RWPE2 (cell line): ENCODE data around the gene DLG5.

ENCODE experiments used
- ATAC-seq: fragments of 200-7000 bp; cut with Tn5 transposase; 3 replicates; pipeline ENCODE4 v1.9.1; 2021; ENCODE audit warnings: low read depth
- DNase-seq: peaks from one replicate; pipeline ENCODE4 v3.0.0-alpha.2; 2020; ENCODE audit warnings: low spot score
- H3K27ac ChIP-seq: fragments of 450-650 bp; 2 replicates; pipeline ENCODE4 v1.5.1; 2017; ENCODE audit warnings: mild to moderate bottlenecking; ENCODE audit not compliant: poor library complexity, severe bottlenecking
- H3K27me3 ChIP-seq: fragments of 250-450 bp; sonication (Bioruptor Pico); 2 replicates; pipeline ENCODE4 v1.5.1; 2021; ENCODE audit warnings: mild to moderate bottlenecking, moderate library complexity; ENCODE audit not compliant: insufficient read depth, poor library complexity, severe bottlenecking
- H3K36me3 ChIP-seq: fragments of 250-450 bp; sonication (Bioruptor Pico); 2 replicates; pipeline ENCODE4 v1.5.1; 2020; ENCODE audit warnings: low read depth, mild to moderate bottlenecking, moderate library complexity
- H3K4me1 ChIP-seq: fragments of 250-450 bp; sonication (Bioruptor Pico); 2 replicates; pipeline ENCODE4 v1.5.1; 2021; ENCODE audit warnings: mild to moderate bottlenecking, moderate library complexity; ENCODE audit not compliant: insufficient read depth, poor library complexity, severe bottlenecking
- H3K4me3 ChIP-seq: fragments of 250-450 bp; sonication (Bioruptor Pico); 2 replicates; pipeline ENCODE4 v1.5.1; 2021; ENCODE audit warnings: mild to moderate bottlenecking, moderate library complexity; ENCODE audit not compliant: severe bottlenecking
- H3K9me3 ChIP-seq: fragments of 250-450 bp; sonication (Bioruptor Pico); 2 replicates; pipeline ENCODE4 v1.5.1; 2021; ENCODE audit warnings: mild to moderate bottlenecking, moderate library complexity; ENCODE audit not compliant: severe bottlenecking
- TF ChIP-seq, protein P1 (sequence below): fragments of 450-650 bp; IDR thresholded peaks from one replicate; pipeline ENCODE4 v1.5.1; 2017; ENCODE audit warnings: mild to moderate bottlenecking, moderate library complexity; ENCODE audit not compliant: poor library complexity, severe bottlenecking

DLG5 gene

GRCh38 chr10:77862595-77862994 is 64.0 kb downstream of the DLG5 start:
- H3K4me1 ChIP-seq, result peaks cover 38% of the 10 kb centered on the region
- H3K4me3 ChIP-seq, result no peak overlapping the region
- no peak overlapping the region for H3K27ac ChIP-seq
- ATAC-seq (no peak), DNase-seq (no peak)
- peaks cover 52% of the 10 kb centered on the region for H3K36me3 ChIP-seq
- TF ChIP-seq, protein P1, sequence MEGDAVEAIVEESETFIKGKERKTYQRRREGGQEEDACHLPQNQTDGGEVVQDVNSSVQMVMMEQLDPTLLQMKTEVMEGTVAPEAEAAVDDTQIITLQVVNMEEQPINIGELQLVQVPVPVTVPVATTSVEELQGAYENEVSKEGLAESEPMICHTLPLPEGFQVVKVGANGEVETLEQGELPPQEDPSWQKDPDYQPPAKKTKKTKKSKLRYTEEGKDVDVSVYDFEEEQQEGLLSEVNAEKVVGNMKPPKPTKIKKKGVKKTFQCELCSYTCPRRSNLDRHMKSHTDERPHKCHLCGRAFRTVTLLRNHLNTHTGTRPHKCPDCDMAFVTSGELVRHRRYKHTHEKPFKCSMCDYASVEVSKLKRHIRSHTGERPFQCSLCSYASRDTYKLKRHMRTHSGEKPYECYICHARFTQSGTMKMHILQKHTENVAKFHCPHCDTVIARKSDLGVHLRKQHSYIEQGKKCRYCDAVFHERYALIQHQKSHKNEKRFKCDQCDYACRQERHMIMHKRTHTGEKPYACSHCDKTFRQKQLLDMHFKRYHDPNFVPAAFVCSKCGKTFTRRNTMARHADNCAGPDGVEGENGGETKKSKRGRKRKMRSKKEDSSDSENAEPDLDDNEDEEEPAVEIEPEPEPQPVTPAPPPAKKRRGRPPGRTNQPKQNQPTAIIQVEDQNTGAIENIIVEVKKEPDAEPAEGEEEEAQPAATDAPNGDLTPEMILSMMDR, result no peak
- no peaks in the 10 kb centered on the region for H3K27me3 ChIP-seq
- H3K9me3 ChIP-seq, result no peaks in the 10 kb centered on the region

DNA sequence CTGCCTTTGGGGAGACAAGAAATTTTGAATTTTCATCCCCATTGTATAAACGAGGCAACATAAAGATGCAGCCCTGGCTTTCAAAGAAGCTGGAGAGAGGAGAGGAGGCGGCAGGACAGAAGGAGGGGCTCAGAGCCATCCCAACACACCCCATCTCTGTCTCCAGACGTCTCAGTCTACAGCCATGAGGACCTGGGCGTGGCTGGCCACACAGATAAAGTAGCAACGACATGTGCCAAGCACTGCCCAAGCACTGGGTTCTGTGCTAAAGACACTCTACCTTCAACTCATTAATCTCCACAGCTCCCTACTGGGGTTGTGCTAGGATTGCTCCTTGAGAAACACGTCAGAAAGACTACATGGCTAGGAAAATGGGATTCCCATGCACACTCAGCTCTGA is 65.2 kb downstream of the DLG5 start:
- Histone ChIP-seq H3K4me1 (peaks cover 33% of the 10 kb centered on the region), H3K36me3 (peaks cover 43% of the 10 kb centered on the region), H3K27me3 (no peaks in the 10 kb centered on the region), H3K4me3 (no peak overlapping the region), H3K27ac (no peak overlapping the region), H3K9me3 (no peaks in the 10 kb centered on the region)
- ATAC-seq (no peak), DNase-seq (no peak)
- TF ChIP-seq, protein P1, result no peak

DNA sequence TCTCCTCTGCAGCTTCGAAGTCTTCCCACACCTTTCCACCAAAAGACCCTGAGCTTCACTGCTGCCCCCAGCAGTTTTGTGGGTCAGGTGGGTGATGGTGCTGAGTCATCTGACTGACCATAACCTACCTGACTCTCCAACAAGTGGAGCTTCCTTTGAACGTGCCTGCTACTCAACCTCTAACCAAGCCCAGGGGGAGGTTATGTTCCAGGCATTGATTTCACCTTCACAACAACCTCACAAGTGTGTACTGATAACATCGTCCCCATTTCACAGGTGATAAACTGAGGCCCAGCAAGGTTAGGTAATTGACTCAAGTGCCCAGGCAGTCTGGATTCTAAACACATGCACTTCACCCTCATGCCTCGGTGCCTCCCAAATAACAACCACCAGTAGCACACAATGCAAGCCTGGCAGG is 66.7 kb downstream of the DLG5 start:
- no peak for ATAC-seq

DNA sequence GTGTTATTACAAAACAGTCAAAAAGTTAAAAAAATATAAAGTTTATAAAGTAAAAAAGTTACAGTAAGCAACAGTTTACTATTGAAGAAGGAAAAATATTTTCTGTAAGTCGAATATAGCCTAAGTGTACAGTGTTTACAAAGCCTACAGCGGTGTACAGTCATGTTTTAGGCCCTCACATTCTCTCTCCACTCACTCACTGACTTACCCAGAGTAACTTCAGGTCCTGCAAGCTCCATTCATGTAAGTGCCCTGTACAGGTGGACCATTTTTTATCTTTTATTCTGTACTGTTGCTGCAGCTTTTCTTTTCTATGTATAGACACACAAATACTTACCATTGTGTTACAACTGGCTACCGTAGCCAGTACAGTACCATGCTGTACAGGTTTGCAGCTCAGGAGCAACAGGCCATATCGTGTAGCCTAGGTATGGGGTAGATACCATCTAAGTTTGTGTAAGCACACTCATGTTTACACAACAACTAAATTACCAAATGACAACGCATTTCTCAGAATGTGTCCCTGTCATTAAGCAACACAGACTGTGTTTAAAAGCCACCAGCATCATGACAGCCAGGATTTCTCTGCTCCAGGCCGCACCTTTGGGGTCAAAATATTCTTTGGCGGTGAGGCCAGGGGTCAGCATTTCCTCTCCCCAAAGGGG is 67.2 kb downstream of the DLG5 start:
- Histone ChIP-seq H3K9me3 (no peaks in the 10 kb centered on the region), H3K4me3 (no peak overlapping the region), H3K36me3 (peaks cover 51% of the 10 kb centered on the region), H3K27ac (peak overlapping the region; percentile 11), H3K4me1 (peaks cover 18% of the 10 kb centered on the region), H3K27me3 (no peaks in the 10 kb centered on the region)
- ATAC-seq (0 out of 3 replicates have a peak, but pooled peaks have one; percentile 32), DNase-seq (no peak)
- TF ChIP-seq, protein P1, result no peak

More for the DNA sequence above, 66.7 kb downstream of the DLG5 start:
- no peaks in the 10 kb centered on the region for H3K27me3 ChIP-seq
- DNase-seq, result no peak
- no peak overlapping the region for H3K4me3 ChIP-seq
- peak overlapping the region; percentile 11 for H3K27ac ChIP-seq
- no peaks in the 10 kb centered on the region for H3K9me3 ChIP-seq
- H3K36me3 ChIP-seq, result peaks cover 46% of the 10 kb centered on the region
- TF ChIP-seq, protein P1, result no peak
- peaks cover 20% of the 10 kb centered on the region for H3K4me1 ChIP-seq

DNA sequence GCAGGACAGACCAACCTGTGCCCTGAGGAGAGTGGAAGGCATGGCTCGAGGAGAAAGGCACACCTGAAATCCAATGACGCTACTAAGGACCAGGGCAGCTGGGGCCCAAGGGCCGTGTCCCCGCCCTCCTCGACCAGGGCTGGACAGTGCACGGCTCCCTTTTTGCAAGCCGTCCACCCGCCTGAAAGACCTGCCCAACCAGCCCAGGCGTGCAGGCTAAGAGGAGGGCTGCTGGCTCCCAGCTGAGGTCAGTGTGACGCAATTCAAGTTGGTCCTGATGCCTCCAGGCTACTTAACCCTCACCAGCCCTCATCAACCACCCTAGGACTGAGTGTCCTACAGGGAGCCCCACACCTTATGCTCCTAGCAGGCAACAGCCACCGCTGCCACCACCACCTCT is 69.3 kb downstream of the DLG5 start:
- no peaks in the 10 kb centered on the region for H3K27me3 ChIP-seq
- DNase-seq (no peak), ATAC-seq (peak; percentile 80)
- no peak overlapping the region for H3K4me3 ChIP-seq
- peaks cover 12% of the 10 kb centered on the region for H3K4me1 ChIP-seq
- peak overlapping the region; percentile 19 for H3K27ac ChIP-seq
- H3K36me3 ChIP-seq, result peaks cover 69% of the 10 kb centered on the region
- TF ChIP-seq, protein P1, result no peak
- H3K9me3 ChIP-seq, result no peaks in the 10 kb centered on the region
